BE2C (cell line): ENCODE measurements around the gene ARHGAP24.

Source experiments
- DNase-seq: peaks from one replicate; pipeline ENCODE4 v3.0.0-alpha.2; 2020
- H3K27me3 ChIP-seq: fragments of 250-450 bp; sonication (Bioruptor Pico); 2 replicates; pipeline ENCODE4 v1.5.1; 2020; ENCODE audit warnings: mild to moderate bottlenecking
- H3K36me3 ChIP-seq: fragments of 250-450 bp; sonication (Bioruptor Pico); 2 replicates; pipeline ENCODE4 v1.5.1; 2020; ENCODE audit warnings: mild to moderate bottlenecking
- H3K4me1 ChIP-seq: fragments of 250-450 bp; sonication (Bioruptor Pico); 2 replicates; pipeline ENCODE4 v1.5.1; 2020
- H3K4me3 ChIP-seq: 2 replicates; pipeline ENCODE4 v1.5.1; 2011; ENCODE audit warnings: low read depth, low read length
- H3K9me3 ChIP-seq: fragments of 250-450 bp; sonication (Bioruptor Pico); 2 replicates; pipeline ENCODE4 v1.5.1; 2020
- TF ChIP-seq, protein P1 (sequence below): IDR thresholded peaks from 2 replicates; pipeline ENCODE4 v1.5.1; 2012; ENCODE audit warnings: mild to moderate bottlenecking, low read depth, low read length

The ARHGAP24 gene

GRCh38 chr4:85522277-85522676, 47.3 kb downstream of the ARHGAP24 start:
- no peak overlapping the region for H3K4me3 ChIP-seq
- no peaks in the 10 kb centered on the region for H3K9me3 ChIP-seq
- H3K27me3 ChIP-seq: no peaks in the 10 kb centered on the region
- no peaks in the 10 kb centered on the region for H3K4me1 ChIP-seq
- no peaks in the 10 kb centered on the region for H3K36me3 ChIP-seq
- no peak for DNase-seq
- TF ChIP-seq, protein P1, sequence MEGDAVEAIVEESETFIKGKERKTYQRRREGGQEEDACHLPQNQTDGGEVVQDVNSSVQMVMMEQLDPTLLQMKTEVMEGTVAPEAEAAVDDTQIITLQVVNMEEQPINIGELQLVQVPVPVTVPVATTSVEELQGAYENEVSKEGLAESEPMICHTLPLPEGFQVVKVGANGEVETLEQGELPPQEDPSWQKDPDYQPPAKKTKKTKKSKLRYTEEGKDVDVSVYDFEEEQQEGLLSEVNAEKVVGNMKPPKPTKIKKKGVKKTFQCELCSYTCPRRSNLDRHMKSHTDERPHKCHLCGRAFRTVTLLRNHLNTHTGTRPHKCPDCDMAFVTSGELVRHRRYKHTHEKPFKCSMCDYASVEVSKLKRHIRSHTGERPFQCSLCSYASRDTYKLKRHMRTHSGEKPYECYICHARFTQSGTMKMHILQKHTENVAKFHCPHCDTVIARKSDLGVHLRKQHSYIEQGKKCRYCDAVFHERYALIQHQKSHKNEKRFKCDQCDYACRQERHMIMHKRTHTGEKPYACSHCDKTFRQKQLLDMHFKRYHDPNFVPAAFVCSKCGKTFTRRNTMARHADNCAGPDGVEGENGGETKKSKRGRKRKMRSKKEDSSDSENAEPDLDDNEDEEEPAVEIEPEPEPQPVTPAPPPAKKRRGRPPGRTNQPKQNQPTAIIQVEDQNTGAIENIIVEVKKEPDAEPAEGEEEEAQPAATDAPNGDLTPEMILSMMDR: no peak

DNA sequence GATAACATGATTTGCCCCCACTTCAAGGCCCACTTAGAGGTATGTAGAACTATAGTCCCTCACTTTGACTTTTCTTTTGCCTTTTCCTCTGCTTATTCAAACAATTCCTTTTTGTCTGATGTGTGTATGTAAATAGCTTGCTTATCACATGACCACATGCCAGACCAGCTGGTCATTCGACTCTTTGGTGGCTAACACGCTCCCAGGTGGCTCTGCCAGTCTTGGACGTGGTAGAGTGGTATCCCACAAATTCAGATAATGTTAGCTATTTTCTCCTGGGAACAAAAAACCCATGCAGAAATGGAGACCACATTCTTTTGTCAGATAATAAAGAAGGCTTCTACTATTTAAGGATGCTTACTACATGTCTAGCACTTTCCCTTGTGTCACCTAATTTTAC, 47.9 kb downstream of the ARHGAP24 start:
- no peak overlapping the region for H3K4me3 ChIP-seq
- H3K4me1 ChIP-seq: no peaks in the 10 kb centered on the region
- H3K36me3 ChIP-seq: no peaks in the 10 kb centered on the region
- TF ChIP-seq, protein P1: no peak
- H3K27me3 ChIP-seq: no peaks in the 10 kb centered on the region
- DNase-seq: no peak
- H3K9me3 ChIP-seq: no peaks in the 10 kb centered on the region

- no peak overlapping the region for H3K4me3 ChIP-seq
- H3K9me3 ChIP-seq: no peaks in the 10 kb centered on the region
- TF ChIP-seq, protein P1: no peak
- H3K4me1 ChIP-seq: no peaks in the 10 kb centered on the region
- DNase-seq: no peak
- no peaks in the 10 kb centered on the region for H3K36me3 ChIP-seq
- no peaks in the 10 kb centered on the region for H3K27me3 ChIP-seq
Measured at GRCh38 chr4:85527815-85528214, 52.9 kb downstream of the ARHGAP24 start.

GRCh38 chr4:85531560-85532341, 56.8 kb downstream of the ARHGAP24 start:
- Histone ChIP-seq H3K36me3 (no peaks in the 10 kb centered on the region), H3K4me1 (no peaks in the 10 kb centered on the region), H3K27me3 (no peaks in the 10 kb centered on the region), H3K9me3 (no peaks in the 10 kb centered on the region), H3K4me3 (no peak overlapping the region)
- DNase-seq: no peak
- TF ChIP-seq, protein P1: no peak

DNA sequence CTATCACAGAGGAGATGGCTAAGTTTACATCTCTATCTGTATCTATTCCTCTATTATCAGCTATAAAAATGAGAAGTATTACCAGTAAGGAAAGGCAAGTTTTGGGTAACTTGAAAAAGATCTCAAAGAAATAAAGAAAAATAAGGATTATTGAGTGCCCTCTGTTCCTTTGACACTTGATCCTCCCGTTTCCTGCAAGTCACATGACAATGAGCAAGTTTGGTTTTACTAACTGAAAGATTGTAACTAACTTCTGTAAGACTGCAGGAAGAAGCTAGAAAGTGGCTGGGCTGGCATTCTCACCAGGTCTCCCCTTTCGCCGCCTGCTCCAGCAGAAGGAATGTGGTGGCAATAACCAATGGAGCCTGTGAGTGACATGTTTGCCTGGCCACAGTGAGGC, 59.2 kb downstream of the ARHGAP24 start:
- no peak for DNase-seq
- no peak overlapping the region for H3K4me3 ChIP-seq
- TF ChIP-seq, protein P1: no peak
- no peaks in the 10 kb centered on the region for H3K9me3 ChIP-seq
- no peaks in the 10 kb centered on the region for H3K27me3 ChIP-seq
- H3K4me1 ChIP-seq: no peaks in the 10 kb centered on the region
- H3K36me3 ChIP-seq: no peaks in the 10 kb centered on the region

- H3K4me1 ChIP-seq: no peaks in the 10 kb centered on the region
- DNase-seq: no peak
- no peaks in the 10 kb centered on the region for H3K36me3 ChIP-seq
- H3K27me3 ChIP-seq: no peaks in the 10 kb centered on the region
- H3K9me3 ChIP-seq: no peaks in the 10 kb centered on the region
- TF ChIP-seq, protein P1: no peak
- no peak overlapping the region for H3K4me3 ChIP-seq
Measured at GRCh38 chr4:85543832-85544231, 68.9 kb downstream of the ARHGAP24 start.
